HG03342 (cell line): ENCODE data around the gene RDH5.
A peak's percentile ranks its signal among the peaks of the same experiment; 100 is the strongest.

Experiments used
- ATAC-seq: cut with Tn5 transposase; IDR thresholded peaks from one replicate; pipeline ENCODE4 v1.9.1; 2021; ENCODE audit warnings: mild to moderate bottlenecking, moderate library complexity; ENCODE audit not compliant: unreplicated experiment

Gene RDH5

DNA sequence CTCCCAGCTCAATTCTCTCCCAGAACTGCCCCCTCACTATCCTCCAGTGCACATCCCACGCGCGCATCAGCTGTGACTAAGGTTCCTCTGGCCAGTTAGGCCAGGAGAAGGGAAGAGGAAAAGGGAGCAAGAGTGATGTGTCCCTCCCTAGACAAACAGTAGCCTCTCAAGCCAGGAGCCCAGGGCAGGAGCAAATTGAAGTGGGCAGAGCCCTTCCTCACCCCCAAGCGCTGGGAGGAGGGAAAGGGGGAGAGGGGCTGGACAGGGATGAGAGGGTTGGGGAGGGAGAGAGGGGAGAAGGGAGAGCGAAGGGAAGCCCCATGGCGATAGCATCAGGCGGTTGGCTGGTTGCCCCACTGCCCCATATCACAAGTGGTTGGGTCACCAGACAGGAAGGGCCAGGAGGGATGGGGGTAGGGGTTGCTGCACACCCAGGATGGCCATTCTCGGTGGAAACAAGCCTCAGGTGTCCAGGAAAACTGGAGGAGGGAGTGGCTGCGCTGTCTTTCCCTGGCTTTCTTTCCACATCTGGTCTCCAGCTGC lies 7.5 kb downstream of the RDH5 start:
- no peak for ATAC-seq

DNA sequence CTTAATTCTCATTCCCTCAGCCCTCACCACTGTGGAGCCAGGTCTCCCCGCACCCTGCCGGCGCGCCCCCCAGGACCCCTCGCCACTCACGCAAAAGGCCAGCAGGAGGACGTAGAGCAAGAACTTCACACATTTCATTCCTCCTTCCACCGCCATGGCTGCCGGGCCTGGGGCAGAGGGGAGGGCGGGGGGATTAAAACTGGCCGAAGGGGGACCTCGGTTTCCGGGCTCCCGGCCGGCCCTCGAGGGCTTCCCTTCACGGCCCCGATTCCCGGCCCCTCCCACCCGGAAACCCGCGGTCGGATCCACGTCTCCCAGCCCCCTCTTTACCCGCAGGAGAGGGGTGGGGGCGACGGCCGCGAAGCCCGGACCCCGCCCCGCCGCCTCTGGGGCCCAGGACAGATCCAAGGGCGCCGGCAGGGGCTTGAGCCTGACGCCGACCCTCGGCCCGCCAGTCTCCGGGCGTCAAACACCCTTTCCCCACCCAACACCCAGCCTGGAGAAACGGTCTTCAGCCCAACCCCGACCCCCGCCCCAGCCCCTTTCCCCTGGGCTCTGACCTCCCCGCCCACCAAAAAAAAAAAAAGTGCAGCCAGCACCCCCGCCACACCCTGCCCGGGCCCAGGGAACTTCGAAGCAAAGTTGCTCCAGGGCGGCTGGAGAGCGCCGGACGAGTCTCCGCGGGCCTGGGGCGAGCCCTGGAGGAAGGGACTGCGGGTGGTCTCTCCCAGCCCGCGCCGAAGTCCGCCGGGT lies 8.2 kb downstream of the RDH5 start:
- peak; percentile 17 for ATAC-seq

DNA sequence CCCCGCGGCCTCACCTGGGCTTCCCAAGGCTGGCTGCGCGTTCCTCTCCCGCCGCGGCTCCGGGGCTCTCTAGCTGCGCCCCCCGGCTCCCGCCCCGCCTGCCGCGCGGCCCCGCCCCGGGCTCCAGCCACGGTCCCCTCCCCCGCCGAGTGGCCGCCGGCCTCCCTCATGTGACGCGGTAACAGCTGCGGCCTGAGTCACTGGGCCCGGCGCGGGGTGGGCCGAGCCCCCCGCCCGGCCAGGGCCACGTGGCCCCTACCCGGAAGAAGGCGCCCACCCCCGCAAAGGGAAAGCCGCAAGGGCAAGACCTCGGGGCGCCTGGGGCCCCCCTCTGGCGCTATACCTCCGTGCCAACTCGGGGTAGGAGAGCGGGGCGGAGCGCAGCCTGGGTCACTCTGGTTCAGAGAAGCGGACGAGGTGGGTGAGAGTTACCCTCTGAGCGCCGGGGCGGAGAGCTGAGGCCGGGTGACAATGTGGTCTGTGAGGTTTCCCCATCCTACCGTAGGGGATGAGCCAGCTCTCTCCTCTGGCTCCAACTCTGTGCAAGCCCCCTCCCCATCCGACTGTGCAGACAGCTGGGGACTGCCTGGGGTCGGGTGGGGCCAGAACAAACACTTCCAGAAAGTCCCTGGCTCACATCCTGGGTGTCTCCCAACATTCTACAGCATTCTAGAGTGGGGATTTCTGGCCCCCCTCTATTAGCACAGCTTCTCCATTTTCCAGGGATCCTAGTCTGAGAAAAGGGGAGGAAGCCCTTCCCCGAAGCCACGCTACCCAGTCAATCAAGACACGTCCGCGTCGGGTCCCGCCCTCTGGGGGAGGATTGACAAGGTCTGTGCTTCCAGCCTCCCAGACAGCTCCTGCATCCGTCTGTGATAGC lies 9.0 kb downstream of the RDH5 start, which contains the start of gene CD63:
TSS of gene CD63 (minus strand) at position 71 of the 880 bp plus-strand sequence. CDS start 668 bp downstream, outside the sequence.
- ATAC-seq = peak; percentile 63

DNA sequence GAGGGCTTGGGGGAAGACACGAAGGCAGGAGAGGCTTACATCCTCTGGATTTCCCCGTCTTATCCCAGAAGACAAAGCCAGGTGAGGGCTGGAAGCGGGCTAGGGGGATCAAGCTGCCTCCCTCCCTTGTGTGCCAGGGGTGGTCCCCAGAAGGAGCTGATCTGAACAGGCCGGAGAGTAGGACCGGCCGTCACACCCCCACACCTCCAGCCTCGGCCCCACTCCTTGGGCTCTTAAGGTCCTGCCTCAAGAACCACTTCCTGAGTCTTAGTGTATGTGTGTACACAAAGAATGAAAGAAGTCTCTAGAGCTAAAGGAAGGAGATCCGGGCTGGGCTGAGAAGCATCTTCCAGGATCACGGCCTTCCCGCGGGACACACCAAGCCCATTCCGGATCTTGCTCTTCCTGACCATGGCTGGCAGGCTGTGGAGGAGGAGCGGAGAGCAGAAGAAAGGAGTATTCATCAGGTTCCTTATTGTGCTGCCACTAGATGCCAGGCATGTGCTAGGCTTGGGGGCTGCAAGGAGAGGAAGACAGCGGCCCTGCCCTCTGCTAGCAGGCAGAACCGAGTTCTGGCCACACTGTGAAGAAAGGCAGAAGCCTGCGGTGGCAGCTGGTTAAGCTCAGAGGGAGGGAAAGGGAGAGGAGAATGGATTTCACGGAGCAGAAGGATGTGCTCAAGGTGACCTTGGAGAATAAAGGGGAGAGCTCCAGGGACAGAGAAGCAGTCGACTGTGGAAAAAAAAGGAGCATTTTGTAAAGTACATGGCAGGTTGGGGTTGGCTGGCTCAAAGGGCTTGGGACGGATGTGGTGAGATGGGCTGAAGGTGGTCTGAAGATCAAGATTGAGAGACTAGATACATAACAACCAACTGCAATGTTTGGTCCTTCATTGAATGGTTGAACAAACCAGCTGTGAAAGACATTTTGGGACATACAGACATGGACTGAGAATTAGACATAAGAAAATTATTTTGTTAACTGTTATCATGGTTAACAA lies 9.9 kb downstream of the RDH5 start:
- peak; percentile 38 for ATAC-seq

DNA sequence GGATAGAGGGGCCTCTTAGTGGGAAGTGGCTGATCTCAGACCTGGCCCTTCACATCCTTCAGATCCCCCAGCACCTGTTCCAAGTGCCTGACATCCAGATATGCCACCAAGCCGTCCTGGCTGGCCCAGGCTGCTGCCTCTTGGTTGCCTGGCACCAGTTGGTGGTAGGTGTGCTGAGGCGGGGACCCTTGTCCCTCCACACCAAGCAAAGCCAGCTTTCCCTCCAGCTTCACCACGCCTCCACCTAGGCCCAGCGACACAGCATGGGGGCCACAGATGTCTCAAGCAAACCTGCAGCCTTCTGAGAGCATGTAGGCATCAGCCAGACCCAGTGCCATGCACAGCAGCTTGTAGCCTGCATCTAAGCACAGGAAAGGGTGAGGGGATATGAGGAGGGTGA lies 12.1 kb downstream of the RDH5 start:
- ATAC-seq = no peak

DNA sequence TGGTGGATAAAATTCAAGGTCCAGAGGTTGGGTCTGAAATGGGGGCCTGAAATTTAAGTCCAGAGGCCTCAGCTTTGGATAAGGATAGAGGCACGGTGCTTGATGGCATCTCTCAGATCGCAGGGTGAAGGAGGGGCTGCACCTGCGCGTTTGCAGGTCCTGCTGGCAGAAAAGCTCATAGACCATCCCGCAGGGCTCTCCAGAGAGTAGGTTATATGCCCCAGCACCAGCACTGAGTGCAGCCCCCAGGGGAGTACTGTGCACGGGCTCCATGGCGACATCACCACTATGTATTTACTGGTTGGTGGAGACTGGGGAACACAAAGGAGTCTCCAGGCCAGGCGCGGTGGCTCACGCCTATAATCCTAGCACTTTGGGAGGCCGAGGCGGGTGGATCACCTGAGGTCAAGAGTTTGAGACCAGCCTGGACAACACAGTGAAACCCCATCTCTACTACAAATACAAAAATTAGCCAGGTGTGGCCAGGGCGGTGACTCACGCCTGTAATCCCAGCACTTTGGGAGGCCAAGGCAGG lies 12.9 kb downstream of the RDH5 start:
- ATAC-seq = no peak

DNA sequence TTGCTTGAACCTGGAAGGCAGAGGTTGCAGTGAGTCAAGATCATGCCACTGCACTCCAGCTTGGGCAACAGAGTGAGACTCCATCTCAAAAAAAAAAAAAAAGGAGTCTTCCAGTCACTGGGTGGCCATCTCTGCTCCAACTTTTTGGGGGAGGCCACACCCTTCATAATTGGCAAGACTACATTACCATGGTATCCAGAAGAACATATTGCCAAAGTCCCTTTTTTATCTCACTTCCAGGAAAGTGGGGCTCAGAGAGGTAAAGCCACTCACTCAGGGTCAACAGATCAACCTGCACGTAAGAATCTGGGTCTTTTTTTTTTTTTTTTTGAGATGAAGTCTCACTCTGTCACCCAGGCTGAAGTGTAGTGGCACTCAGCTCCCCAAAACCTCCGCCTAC lies 13.7 kb downstream of the RDH5 start:
- ATAC-seq = no peak

DNA sequence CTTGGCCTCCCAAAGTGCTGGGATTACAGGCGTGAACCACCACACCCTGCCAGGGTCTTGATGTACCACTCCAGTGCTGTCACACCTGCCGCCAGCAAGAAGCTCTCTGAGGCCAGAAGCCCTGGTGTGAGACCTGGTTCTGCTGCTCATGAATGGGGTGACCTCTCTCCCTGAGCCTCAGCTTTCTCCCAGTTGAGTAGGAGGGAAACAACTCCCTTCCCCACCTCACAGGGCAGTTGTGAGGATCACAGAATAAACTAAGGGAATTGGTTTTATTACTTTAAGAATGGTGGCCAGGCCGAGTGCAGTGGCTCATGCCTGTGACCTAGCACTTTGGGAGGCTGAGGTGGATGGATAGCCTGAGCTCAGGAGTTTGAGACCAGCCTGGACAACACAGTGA lies 14.4 kb downstream of the RDH5 start:
- no peak for ATAC-seq

DNA sequence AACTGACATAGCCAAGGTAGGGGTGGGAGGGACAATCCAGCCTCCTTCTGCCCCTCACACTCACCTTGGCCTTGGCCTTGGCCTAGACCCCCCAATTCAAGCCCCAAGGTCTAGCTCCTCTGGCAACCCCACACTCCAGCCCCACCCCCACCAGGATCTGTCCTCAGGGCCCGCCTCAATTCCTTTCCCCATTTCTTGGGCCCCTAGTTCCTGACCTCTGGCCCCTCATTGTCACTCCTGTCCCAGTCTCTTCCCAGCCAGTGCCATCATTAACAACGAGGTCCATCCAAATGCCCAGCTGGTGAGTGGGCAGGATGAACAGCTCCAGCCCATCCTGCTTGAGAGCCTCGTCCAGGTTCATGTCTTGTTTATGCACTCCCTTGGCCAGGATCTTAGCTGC lies 15.9 kb downstream of the RDH5 start:
- no peak for ATAC-seq

DNA sequence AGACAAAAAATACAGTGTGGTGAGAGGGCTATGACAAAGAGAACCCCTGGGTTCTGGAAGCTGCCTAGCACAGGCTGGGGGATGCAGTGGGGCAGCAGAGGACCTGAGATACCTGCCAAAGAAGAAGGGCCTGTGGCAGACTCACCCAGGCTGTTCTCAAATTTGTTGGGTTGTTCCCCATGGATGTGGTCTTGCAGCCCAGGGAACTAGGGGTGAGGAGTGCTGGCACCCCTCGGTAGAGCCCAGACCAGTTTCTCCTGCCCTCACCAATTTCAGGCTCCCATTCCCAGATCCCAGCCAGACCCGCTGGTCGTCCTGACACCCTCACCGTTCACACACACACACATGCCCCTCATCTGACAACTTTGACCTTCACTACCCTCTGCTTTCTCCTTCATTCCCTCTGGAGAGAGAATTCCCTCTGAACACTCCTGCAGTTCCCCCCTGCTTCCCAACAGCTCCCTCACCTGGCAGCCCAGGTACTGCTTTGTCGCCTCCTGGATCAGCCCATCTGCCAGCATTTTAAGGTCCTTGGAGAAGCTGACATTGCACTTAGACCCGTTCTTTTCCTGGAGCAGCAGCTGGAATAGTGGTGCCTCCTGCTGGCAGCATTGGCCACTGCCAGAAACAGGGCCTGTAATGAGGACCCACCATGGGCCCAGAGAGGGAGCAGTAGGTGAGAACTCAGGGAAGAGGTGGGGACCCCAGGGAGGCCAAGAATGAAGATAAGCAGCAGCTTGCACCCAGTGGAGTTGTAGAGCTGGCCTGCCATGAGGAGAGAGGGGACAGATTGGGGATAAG lies 16.8 kb downstream of the RDH5 start:
- peak; percentile 37 for ATAC-seq

DNA sequence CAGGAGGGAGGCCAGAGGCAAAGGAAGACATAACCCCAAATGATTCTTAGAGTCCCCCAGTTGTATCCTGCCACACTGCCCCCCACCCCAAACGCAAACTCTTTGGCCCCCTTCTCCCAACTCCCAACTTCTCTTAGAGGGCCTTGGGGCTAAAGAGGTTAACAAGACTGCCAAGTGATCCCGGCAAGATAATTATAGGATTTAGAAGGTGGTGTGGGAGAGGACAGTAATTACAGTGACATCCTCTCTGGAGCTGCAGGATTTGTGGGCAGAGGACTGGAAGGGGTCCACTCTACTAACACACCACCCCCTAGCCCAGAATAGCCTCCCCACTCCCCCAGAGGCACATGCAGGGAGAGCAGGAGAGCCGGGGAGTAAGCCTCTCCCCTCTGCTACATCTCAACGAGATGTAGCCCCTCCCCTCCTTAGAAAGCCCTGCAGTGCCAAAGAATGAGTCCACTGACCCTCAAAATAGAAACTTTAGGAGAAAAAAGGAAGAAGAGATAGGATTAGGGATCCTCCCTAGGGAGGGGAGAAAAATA lies 17.5 kb downstream of the RDH5 start:
- peak; percentile 25 for ATAC-seq

DNA sequence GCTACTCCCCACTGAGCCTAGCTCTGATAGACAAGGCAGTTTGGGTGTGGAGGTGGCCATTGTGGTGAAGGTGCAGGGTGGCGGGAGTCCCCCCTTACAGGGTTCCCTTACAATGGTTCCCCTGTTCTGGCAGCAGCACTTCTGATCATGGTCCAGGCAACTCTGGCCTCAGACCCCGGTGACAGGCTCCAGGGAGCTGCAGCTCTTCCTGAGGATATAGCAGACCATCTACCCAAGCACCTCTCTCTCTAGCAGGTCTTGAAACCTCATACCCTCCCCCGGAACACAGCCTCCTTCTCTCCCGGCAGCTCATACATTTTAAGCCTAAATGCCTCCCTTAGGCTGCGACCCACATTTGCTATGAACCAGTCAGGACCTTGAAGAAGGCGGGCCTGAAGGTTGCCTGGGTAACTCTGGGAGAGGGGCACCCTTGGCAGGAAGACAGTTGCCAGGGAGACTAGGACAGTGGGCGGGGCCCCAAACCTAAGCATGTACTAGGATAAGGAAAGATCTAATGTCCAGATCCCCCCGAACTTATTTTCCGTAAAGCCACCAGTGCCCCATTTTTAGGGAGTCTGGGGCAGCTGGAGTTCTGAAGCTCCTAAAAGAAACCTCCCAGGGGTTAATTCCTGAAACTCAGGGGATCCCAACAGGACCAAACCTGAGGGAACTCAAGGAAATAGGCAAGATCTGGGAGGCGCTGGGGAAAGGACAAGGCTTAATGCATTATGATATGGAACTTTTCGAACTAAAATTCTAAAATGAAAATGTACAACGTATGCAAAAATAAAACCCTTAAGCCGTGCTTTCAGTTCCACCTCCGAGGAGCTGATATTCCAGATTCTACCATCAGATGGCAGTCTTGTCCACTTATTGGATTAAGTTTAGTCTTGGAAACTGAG lies 18.2 kb downstream of the RDH5 start:
- ATAC-seq = peak; percentile 83

DNA sequence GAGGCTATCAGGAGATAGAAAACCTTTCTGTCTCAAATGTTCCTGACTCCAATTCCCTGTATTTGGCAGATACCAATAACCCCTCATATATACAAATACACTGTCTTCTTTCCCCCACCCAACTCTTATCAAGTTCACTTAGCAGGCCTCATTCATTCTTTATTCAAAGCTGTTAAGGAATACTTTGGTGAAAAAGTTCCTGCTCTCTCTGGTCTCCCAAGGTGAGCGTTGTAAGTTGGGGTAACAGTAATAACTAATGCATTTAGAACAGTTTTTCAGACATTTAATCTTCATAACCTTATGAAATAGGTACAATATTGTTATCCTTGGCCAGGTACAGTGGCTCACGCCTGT lies 18.8 kb downstream of the RDH5 start:
- no peak for ATAC-seq

DNA sequence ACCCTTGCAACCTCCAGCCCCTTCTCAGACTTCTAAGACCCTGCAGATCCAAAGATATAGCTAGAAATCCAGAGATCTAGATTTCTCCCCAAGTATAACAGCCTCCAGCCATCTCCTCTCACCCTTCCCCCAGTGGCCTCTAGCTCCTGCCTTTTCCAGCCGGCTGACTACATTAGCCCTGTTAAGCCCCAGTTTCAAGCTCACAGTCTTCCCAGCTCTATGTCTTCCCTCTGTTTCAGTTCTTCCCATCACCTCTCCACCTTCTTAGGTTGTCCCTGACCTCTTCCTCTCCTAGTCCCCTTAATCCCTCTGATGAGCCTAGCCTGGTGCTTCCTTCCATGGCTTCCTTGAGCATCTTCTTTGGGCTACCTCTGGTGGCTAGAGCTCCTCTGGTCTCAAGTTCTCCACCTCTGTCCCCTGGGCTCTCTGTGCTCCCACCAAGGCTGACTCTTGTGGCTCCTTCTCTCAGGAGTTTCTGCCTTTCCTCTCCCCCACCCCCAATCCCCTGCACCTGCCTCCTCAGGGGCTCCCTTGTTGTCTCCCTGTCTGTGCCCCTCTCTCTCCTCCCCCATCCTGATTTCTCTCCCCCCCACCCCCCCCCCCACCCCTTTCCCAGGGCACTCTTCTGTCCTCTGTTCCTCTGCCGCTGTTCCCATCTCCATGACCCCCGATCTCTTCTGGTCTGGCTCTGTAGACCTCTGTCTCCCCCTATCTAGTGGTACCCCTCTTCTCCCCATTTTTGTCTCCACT lies 21.9 kb downstream of the RDH5 start:
- ATAC-seq = no peak

DNA sequence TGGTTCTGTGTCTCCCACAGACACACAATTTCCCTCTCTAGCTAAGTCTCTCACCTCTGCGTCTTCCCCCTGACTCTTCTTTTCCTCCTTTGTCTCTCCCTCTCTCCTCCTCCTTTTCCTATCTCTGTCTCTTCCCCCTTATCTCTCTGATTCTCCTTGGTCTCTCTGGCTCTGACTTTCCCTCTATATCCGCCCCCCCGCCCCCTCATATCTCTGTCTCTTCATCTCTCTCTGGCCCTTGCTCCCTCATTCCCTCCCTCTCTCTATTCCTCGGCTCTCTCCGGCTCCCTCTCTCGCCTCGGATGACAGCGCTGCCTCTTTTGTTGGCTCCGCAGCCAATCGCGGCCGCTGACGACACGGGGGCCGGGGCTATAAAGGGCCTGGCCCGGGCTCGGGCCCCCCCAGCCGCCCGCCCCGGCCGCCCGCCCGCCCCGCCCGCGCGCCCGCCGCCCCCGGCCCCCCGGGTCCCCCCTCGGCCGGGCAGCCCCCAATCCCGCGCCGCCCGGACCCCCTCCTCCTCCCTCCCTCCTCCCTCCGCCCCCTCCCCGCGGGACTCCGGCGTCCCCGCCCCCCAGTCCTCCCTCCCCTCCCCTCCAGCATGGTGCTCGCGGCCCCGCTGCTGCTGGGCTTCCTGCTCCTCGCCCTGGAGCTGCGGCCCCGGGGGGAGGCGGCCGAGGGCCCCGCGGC lies 22.7 kb downstream of the RDH5 start, which contains the start of gene GDF11:
TSS of gene GDF11 (plus strand) at position 404 of the 687 bp plus-strand sequence. CDS start at position 599, 195 bp downstream.
- peak; percentile 35 for ATAC-seq

DNA sequence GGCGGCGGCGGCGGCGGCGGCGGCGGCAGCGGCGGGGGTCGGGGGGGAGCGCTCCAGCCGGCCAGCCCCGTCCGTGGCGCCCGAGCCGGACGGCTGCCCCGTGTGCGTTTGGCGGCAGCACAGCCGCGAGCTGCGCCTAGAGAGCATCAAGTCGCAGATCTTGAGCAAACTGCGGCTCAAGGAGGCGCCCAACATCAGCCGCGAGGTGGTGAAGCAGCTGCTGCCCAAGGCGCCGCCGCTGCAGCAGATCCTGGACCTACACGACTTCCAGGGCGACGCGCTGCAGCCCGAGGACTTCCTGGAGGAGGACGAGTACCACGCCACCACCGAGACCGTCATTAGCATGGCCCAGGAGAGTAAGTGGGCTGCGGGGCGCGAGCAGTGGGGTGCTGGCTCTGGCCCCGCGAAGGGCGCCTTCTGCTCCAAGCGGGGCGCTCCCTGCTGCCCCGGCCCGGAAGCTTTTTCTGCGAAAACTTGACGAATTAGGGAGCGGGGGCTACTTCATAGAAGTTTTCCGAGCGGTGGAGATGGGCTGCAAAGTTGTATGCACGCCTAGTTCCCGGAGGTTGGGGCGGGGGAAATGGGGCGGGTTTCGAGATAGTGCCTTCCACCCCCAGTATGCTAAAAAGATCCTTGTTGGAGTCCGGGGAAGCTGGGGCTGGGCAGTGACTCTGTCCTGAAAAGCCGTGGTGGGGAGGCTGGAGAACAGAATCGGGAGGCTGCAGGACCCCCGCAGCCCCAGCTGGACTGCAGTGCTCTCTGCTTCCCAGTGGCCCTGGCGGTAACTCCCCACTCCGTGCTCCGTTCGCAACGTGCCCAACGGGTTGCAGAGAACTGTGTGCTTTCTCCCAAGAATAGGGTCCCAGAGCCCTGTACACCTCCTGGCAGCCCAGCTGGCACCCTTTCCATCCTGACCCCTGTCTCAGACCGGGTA lies 23.5 kb downstream of the RDH5 start:
- peak; percentile 51 for ATAC-seq
